Measurements from ENCODE around the gene PDK1.

PDK1 gene

GRCh38 chr2:172597176-172597842, 41.4 kb downstream of the PDK1 start:
- no peak for DNase-seq (ENCODE audit: low spot score)

GRCh38 chr2:172599947-172600346, 44.1 kb downstream of the PDK1 start:
- no peak for DNase-seq (ENCODE audit: low spot score)

DNA sequence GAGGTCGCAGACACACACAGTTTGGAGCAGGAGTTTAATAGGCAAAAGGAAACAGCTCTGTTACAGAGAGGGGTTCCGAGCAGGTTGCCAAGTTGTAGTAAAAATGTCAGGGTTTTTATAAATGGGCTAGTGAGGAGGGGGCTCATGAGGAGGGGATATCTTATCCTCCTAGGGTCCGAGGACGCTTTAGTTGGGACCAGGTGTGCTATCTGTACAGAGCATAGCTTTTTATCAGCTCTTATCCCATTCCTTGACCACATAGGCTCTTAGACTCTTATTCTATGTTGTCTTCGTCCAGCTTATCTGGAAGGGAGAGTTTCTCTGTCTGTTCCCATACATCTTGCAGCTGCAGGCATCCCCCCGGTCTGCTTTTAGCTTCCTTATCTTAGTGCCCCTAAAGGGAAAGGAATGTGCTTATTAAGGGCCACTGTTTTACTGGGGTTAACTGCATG, 44.7 kb downstream of the PDK1 start:
- DNase-seq (ENCODE audit: low spot score): no peak

DNA sequence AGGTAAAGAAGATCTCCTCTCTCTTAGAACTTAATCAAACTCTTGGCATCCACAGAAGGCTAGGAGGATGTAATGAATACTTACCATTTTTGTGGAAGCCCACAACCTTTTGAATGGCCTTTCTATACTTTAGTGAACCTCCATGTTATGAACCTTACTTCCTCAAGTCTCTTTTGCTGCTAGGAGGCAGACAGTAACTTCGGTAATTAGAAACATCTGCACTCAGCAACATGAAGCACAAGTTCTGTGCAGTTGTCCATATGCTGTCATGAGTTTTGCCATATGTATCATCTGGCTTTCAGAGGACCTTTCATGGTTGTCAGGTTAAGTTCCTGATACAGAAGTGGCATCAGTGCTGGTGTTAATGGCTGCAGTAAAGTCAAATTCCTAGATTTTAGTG, 50.4 kb downstream of the PDK1 start:
- DNase-seq (ENCODE audit: low spot score): no peak

GRCh38 chr2:172607379-172607928, 51.6 kb downstream of the PDK1 start:
- DNase-seq (ENCODE audit: low spot score): no peak

GRCh38 chr2:172609488-172609887, 53.6 kb downstream of the PDK1 start:
- DNase-seq (ENCODE audit: low spot score): no peak

- no peak for DNase-seq (ENCODE audit: low spot score)
Observed at GRCh38 chr2:172612051-172612450, 56.2 kb downstream of the PDK1 start.

- DNase-seq (ENCODE audit: low spot score): no peak
Observed at GRCh38 chr2:172613040-172613439, 57.1 kb downstream of the PDK1 start.

DNA sequence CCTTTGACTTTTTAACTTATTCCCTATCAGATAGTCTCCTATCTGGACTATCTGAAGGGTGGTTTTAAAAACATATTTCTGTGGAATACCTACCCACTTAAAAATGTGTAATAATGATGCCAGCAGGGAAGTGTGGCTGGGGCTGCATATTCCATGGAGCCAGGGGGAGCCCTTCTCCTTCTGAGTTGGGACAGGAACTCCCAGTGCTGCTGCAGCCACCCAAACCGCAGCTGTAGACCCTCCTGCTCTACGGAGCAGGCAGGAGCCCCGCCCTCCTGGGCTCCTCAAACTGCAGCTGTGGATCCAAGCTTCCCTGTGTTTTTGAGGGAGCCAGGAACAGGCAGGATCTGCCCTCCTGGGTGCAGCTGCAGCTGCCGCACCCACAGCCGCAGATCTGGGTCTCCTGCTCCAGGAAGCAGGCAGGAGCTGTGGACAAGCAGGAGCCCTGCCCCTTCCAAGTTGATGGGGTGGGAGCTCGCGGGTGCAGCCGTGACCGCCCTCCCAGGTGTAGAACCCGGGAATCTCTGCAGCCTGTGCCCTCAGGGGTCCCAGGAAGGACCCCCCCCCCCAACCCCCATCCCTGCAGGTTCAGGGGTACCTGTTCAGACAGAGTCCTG, 57.8 kb downstream of the PDK1 start:
- no peak for DNase-seq (ENCODE audit: low spot score)

GRCh38 chr2:172614932-172615331, 59.0 kb downstream of the PDK1 start:
- DNase-seq (ENCODE audit: low spot score): no peak

- no peak for DNase-seq (ENCODE audit: low spot score)
Observed at GRCh38 chr2:172615727-172616261, 59.9 kb downstream of the PDK1 start.

- no peak for DNase-seq (ENCODE audit: low spot score)
Observed at GRCh38 chr2:172617115-172617514, 61.2 kb downstream of the PDK1 start.

GRCh38 chr2:172623249-172623965, 67.5 kb downstream of the PDK1 start:
- DNase-seq (ENCODE audit: low spot score): no peak

GRCh38 chr2:172624996-172625395, 69.1 kb downstream of the PDK1 start:
- DNase-seq (ENCODE audit: low spot score): no peak

DNA sequence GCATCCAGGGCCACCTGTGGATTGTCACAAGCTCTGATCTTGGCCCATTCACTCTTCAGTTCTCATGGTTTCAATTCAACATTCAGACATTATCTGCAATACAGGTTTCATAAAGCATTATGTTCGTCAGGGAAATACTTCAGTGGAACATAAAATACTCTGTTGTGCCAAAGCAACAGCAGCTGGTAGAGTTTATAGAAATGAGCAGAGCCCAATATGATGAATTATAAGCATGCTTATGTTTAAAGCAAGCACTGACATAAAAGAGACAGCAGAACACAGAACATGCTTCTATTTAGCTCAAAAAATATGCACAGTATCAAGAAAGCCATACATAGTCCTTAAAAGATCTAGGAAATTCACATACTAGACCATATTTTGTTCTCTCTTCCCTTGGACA, 71.3 kb downstream of the PDK1 start:
- no peak for DNase-seq (ENCODE audit: low spot score)

- no peak for DNase-seq (ENCODE audit: low spot score)
Observed at GRCh38 chr2:172628085-172628484, 72.2 kb downstream of the PDK1 start.

GRCh38 chr2:172629586-172629985, 73.7 kb downstream of the PDK1 start:
- DNase-seq (ENCODE audit: low spot score): no peak

- no peak for DNase-seq (ENCODE audit: low spot score)
Observed at GRCh38 chr2:172630181-172630580, 74.3 kb downstream of the PDK1 start.

GRCh38 chr2:172634477-172634876, 78.6 kb downstream of the PDK1 start:
- DNase-seq (ENCODE audit: low spot score): no peak

DNA sequence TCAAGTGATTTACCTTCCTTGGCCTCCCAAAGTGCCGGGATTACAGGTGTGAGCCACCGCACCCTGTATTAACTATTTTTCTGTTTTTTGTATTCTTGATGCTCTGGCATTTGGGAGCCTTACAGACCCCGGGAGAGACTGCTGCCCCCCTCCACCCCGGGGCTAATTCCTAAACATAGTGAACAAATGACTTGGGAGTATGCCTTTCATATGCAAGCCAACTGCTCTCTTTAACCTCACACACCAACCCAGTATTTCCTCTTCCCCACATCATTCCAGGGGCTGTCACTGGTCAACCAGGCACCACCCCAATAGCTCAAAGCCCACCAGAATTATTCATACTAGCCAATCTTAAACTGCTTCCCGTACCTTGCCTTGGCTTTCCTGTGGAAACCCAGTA, 79.7 kb downstream of the PDK1 start:
- no peak for DNase-seq (ENCODE audit: low spot score)

DNA sequence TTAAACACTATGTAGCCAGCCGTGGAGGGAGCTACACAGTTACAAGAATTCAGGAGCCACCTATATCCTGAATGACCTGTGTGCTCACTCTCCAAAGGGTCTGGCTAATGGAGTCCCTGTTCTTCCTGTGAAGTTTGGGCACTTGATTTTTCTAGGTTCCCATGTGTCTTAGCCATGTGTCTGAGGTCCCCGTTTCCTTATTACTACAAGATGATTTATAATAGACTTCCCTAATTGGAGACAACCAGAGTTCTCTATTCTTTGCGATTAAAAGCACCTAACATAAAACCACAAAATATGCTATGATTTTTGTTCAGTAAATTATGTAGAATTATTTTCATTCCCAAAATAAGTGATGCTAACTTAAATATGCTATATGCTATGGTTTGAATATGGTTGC, 83.4 kb downstream of the PDK1 start:
- DNase-seq (ENCODE audit: low spot score): no peak

DNA sequence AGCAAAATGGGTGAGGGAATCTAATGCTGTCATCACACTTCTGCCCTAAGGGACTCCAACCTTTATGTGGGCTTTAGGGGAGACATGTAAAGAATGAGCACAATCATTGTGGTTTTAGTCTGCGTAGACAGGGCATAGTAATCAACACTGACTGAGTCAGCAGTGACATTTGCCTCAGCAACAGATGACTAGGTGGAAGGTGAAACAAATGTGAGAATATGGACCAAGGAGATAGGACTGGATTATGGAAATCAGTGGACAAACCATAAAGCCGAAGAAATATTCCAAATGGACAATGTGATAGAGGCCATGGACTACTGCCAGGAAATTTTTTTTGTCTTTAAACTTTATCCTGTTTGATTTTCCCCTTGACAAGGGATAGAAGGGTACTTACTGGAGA, 83.9 kb downstream of the PDK1 start:
- no peak for DNase-seq (ENCODE audit: low spot score)

GRCh38 chr2:172640389-172640788, 84.5 kb downstream of the PDK1 start:
- no peak for DNase-seq (ENCODE audit: low spot score)
